Measurements from ENCODE around the gene GTF2F2.

Gene GTF2F2

GRCh38 chr13:45305079-45305478 is 184.8 kb downstream of the GTF2F2 start:
- no peak overlapping the region for H3K4me3 Mint-ChIP-seq
- H3K27ac Mint-ChIP-seq: no peak overlapping the region
- H3K36me3 Mint-ChIP-seq (ENCODE audit: low read depth): no peaks in the 10 kb centered on the region
- no peaks in the 10 kb centered on the region for H3K27me3 Mint-ChIP-seq (ENCODE audit: low read depth)
- no peak for TF ChIP-seq CTCF (IDR thresholded peaks at IDR 0.05; ENCODE audit: unreplicated experiment in 3 of 3)
- no peaks in the 10 kb centered on the region for H3K9me3 Mint-ChIP-seq
- H3K4me1 Mint-ChIP-seq: peaks cover 5% of the 10 kb centered on the region

GRCh38 chr13:45306966-45307365 is 186.7 kb downstream of the GTF2F2 start:
- no peaks in the 10 kb centered on the region for H3K36me3 Mint-ChIP-seq (ENCODE audit: low read depth)
- no peak overlapping the region for H3K4me3 Mint-ChIP-seq
- TF ChIP-seq CTCF (IDR thresholded peaks at IDR 0.05; ENCODE audit: unreplicated experiment in 3 of 3): no peak
- peaks cover 15% of the 10 kb centered on the region for H3K4me1 Mint-ChIP-seq
- peaks cover 11% of the 10 kb centered on the region for H3K27me3 Mint-ChIP-seq (ENCODE audit: low read depth)
- no peaks in the 10 kb centered on the region for H3K9me3 Mint-ChIP-seq
- H3K27ac Mint-ChIP-seq: no peak overlapping the region

- H3K36me3 Mint-ChIP-seq (ENCODE audit: low read depth): no peaks in the 10 kb centered on the region
- H3K4me1 Mint-ChIP-seq: peaks cover 15% of the 10 kb centered on the region
- H3K27ac Mint-ChIP-seq: peak overlapping the region in 2 of 3 experiments; percentile 5 to 15
Measured at GRCh38 chr13:45310341-45311131, 190.2 kb downstream of the GTF2F2 start.

GRCh38 chr13:45314822-45315221 is 194.5 kb downstream of the GTF2F2 start:
- no peaks in the 10 kb centered on the region for H3K9me3 Mint-ChIP-seq
- no peak for TF ChIP-seq CTCF (IDR thresholded peaks at IDR 0.05; ENCODE audit: unreplicated experiment in 3 of 3)
- peaks cover 17% of the 10 kb centered on the region for H3K27me3 Mint-ChIP-seq (ENCODE audit: low read depth)
- no peaks in the 10 kb centered on the region for H3K36me3 Mint-ChIP-seq (ENCODE audit: low read depth)
- H3K27ac Mint-ChIP-seq: peak overlapping the region in 1 of 3 experiments; percentile 19
- H3K4me1 Mint-ChIP-seq: peaks cover 10% of the 10 kb centered on the region
- H3K4me3 Mint-ChIP-seq: no peak overlapping the region

More at GRCh38 chr13:45310341-45311131, 190.2 kb downstream of the GTF2F2 start:
- peaks cover 14% of the 10 kb centered on the region for H3K27me3 Mint-ChIP-seq (ENCODE audit: low read depth)
- TF ChIP-seq CTCF (IDR thresholded peaks at IDR 0.05; ENCODE audit: unreplicated experiment in 3 of 3): no peak
- H3K4me3 Mint-ChIP-seq: peak overlapping the region; percentile 84 to 88 (median 84)
- no peaks in the 10 kb centered on the region for H3K9me3 Mint-ChIP-seq

- H3K27me3 Mint-ChIP-seq (ENCODE audit: low read depth): peaks cover 13% of the 10 kb centered on the region
- no peaks in the 10 kb centered on the region for H3K9me3 Mint-ChIP-seq
- no peak for TF ChIP-seq CTCF (IDR thresholded peaks at IDR 0.05; ENCODE audit: unreplicated experiment in 3 of 3)
- H3K4me3 Mint-ChIP-seq: peak overlapping the region in 1 of 3 experiments; percentile 75
- H3K4me1 Mint-ChIP-seq: peaks cover 7% of the 10 kb centered on the region
- peak overlapping the region; percentile 97 to 100 (median 100) for H3K27ac Mint-ChIP-seq
- H3K36me3 Mint-ChIP-seq (ENCODE audit: low read depth): no peaks in the 10 kb centered on the region
Measured at GRCh38 chr13:45315520-45316167, 195.3 kb downstream of the GTF2F2 start.

Data from nephron (organoid).